HS-5 (cell line): ENCODE data around the gene ZNF280B.
"Not testable (repeated sequence)": the region's sequence is repeated elsewhere in the genome, so short reads cannot be mapped to it uniquely, and the experiment has no call there.

Experiments used
- DNase-seq: peaks from one replicate; pipeline ENCODE4 v3.0.0-alpha.2; 2012; ENCODE audit warnings: low read depth

Gene ZNF280B

GRCh38 chr22:22534604-22535415 is 26.3 kb upstream of the ZNF280B start:
- no peak for DNase-seq

- no peak for DNase-seq
Observed at GRCh38 chr22:22533863-22534262, 25.3 kb upstream of the ZNF280B start.

GRCh38 chr22:22533417-22533816 is 24.9 kb upstream of the ZNF280B start:
- DNase-seq = no peak

- not testable (repeated sequence) for DNase-seq
Observed at GRCh38 chr22:22532547-22533071, 24.1 kb upstream of the ZNF280B start.

GRCh38 chr22:22531770-22532546 is 23.4 kb upstream of the ZNF280B start:
- DNase-seq = no peak

GRCh38 chr22:22528780-22529179 is 20.2 kb upstream of the ZNF280B start:
- no peak for DNase-seq

GRCh38 chr22:22527312-22527711 is 18.8 kb upstream of the ZNF280B start:
- DNase-seq = no peak

GRCh38 chr22:22526125-22526912 is 17.8 kb upstream of the ZNF280B start:
- DNase-seq = no peak

GRCh38 chr22:22523494-22523893 is 15.0 kb upstream of the ZNF280B start:
- no peak for DNase-seq

GRCh38 chr22:22521631-22522030 is 13.1 kb upstream of the ZNF280B start:
- DNase-seq = no peak

- DNase-seq = no peak
Observed at GRCh38 chr22:22520667-22521602, 12.4 kb upstream of the ZNF280B start.

GRCh38 chr22:22520020-22520656 is 11.6 kb upstream of the ZNF280B start, which contains the start of gene ZNF280A:
TSS of gene ZNF280A (minus strand) at chr22:22520270. CDS start at chr22:22515630, 4,640 bp downstream.
- no peak for DNase-seq

GRCh38 chr22:22519591-22519990 is 11.0 kb upstream of the ZNF280B start:
- DNase-seq = no peak

GRCh38 chr22:22516992-22517391 is 8.4 kb upstream of the ZNF280B start:
- DNase-seq = no peak

- DNase-seq = no peak
Observed at GRCh38 chr22:22515890-22516289, 7.3 kb upstream of the ZNF280B start.

GRCh38 chr22:22514431-22514830 is 5.9 kb upstream of the ZNF280B start:
- not testable (repeated sequence) for DNase-seq

- no peak for DNase-seq
Observed at GRCh38 chr22:22513619-22514018, 5.1 kb upstream of the ZNF280B start.

GRCh38 chr22:22512951-22513350 is 4.4 kb upstream of the ZNF280B start:
- DNase-seq = no peak

GRCh38 chr22:22510833-22511232 is 2.3 kb upstream of the ZNF280B start:
- not testable (repeated sequence) for DNase-seq

- not testable (repeated sequence) for DNase-seq
Observed at GRCh38 chr22:22509912-22510311, 1.4 kb upstream of the ZNF280B start.
